IMR-90 (cell line): ENCODE measurements around the gene MAPRE3. TPM values are rescaled to one million over a fixed set of nuclear protein-coding genes. Genes with fewer than 3 reads are reported as not detected.

Source experiments
- ATAC-seq: fragments of 200-7000 bp; cut with Tn5 transposase; 2 replicates; pipeline ENCODE4 v1.9.1; 2020; ENCODE audit warnings: low read depth, mild to moderate bottlenecking, moderate library complexity
- BruUV-seq: library from RNA; stranded (reverse); fragments of 400-500 nt; replicated peaks from 2 replicates; lab custom pipeline; 2021; lab: Mats Ljungman, UMichigan
- CTCF ChIA-PET: fragments of 300-600 bp; formaldehyde crosslinking; extraction: SDS; loops from one replicate; lab custom pipeline; 2021; ENCODE audit warnings: antibody characterized with exemption; lab: Yijun Ruan, JAX
- POLR2A ChIA-PET: fragments of 300-600 bp; sonication (Branson Sonifier 250); formaldehyde crosslinking; loops from one replicate; lab custom pipeline; 2022; ENCODE audit warnings: antibody characterized with exemption; ENCODE audit not compliant: unreplicated experiment; lab: Charles Lee
- DNase-seq: peaks from one replicate; pipeline ENCODE4 v3.0.0; 2013
- H2AFZ ChIP-seq: replicated peaks from 2 replicates; pipeline ENCODE3; 2013; ENCODE audit warnings: low read length, mild to moderate bottlenecking; ENCODE audit not compliant: poor library complexity
- H2AK5ac ChIP-seq: 2 replicates; pipeline ENCODE4 v1.6.1; 2013; ENCODE audit warnings: low read depth, low read length, inconsistent platforms
- H2AK9ac ChIP-seq: replicated peaks from 2 replicates; pipeline ENCODE3; 2013; ENCODE audit warnings: mild to moderate bottlenecking, low read depth, low read length, moderate library complexity; ENCODE audit not compliant: poor library complexity
- H2BK120ac ChIP-seq: 2 replicates; pipeline ENCODE4 v1.6.1; 2013; ENCODE audit warnings: low read depth, low read length, inconsistent platforms
- H2BK15ac ChIP-seq: 3 replicates; pipeline ENCODE4 v1.6.1; 2013; ENCODE audit warnings: low read depth, low read length, inconsistent platforms
- H2BK20ac ChIP-seq: 2 replicates; pipeline ENCODE4 v1.6.1; 2013; ENCODE audit warnings: low read depth, mild to moderate bottlenecking, inconsistent platforms, low read length, moderate library complexity
- H2BK5ac ChIP-seq: 2 replicates; pipeline ENCODE4 v1.6.1; 2013; ENCODE audit warnings: mild to moderate bottlenecking, low read depth, low read length, inconsistent platforms; ENCODE audit not compliant: poor library complexity, severe bottlenecking
- H3K14ac ChIP-seq: replicated peaks from 2 replicates; pipeline ENCODE4 v1.6.1; 2013; ENCODE audit warnings: low read depth, low read length, inconsistent platforms
- H3K18ac ChIP-seq: 2 replicates; pipeline ENCODE4 v1.6.1; 2013; ENCODE audit warnings: low read depth, low read length, control low read depth
- H3K23ac ChIP-seq: 2 replicates; pipeline ENCODE4 v1.6.1; 2013; ENCODE audit warnings: low read depth, low read length, inconsistent platforms
- H3K27ac ChIP-seq: 2 replicates; pipeline ENCODE4 v1.5.1; 2013; ENCODE audit warnings: mild to moderate bottlenecking, control low read depth, low read length; ENCODE audit not compliant: insufficient read depth
- H3K27me3 ChIP-seq: 2 replicates; pipeline ENCODE4 v1.6.1; 2013; ENCODE audit warnings: low read length; ENCODE audit not compliant: control insufficient read depth, insufficient read depth
- H3K36me3 ChIP-seq: 2 replicates; pipeline ENCODE4 v1.6.1; 2013; ENCODE audit warnings: low read length, mixed read lengths; ENCODE audit not compliant: control insufficient read depth, insufficient read depth
- H3K4ac ChIP-seq: 2 replicates; pipeline ENCODE4 v1.6.1; 2013; ENCODE audit warnings: low read depth, low read length, inconsistent platforms
- H3K4me1 ChIP-seq: 2 replicates; pipeline ENCODE4 v1.6.1; 2013; ENCODE audit warnings: low read length, mixed read lengths; ENCODE audit not compliant: control insufficient read depth, insufficient read depth
- H3K4me2 ChIP-seq: 2 replicates; pipeline ENCODE4 v1.6.1; 2013; ENCODE audit warnings: low read depth, mild to moderate bottlenecking, control low read depth, low read length, moderate library complexity
- H3K4me3 ChIP-seq: 2 replicates; pipeline ENCODE4 v1.5.1; 2013; ENCODE audit warnings: low read depth, mild to moderate bottlenecking, control low read depth, low read length, moderate library complexity; ENCODE audit not compliant: insufficient read depth
- H3K56ac ChIP-seq: 2 replicates; pipeline ENCODE4 v1.6.1; 2013; ENCODE audit warnings: low read length, inconsistent platforms; ENCODE audit not compliant: insufficient read depth; ENCODE audit errors: extremely low read depth
- H3K79me1 ChIP-seq, 2 experiments: 2 replicates each; pipeline ENCODE4 v1.6.1; 2013; ENCODE audit warnings: low read length in 2 of 2, inconsistent platforms in 1 of 2, low read depth in 1 of 2
- H3K9ac ChIP-seq: 2 replicates; pipeline ENCODE4 v1.6.1; 2013; ENCODE audit warnings: low read depth, low read length, control low read depth
- H3K9me1 ChIP-seq: 2 replicates; pipeline ENCODE4 v1.6.1; 2013; ENCODE audit warnings: low read length, inconsistent platforms; ENCODE audit not compliant: insufficient read depth
- H3K9me3 ChIP-seq: 2 replicates; pipeline ENCODE4 v1.6.1; 2013; ENCODE audit warnings: low read length; ENCODE audit not compliant: control insufficient read depth, insufficient read depth
- H4K20me1 ChIP-seq: 2 replicates; pipeline ENCODE4 v1.6.1; 2013; ENCODE audit warnings: low read length, inconsistent platforms; ENCODE audit not compliant: insufficient read depth
- H4K5ac ChIP-seq: 2 replicates; pipeline ENCODE4 v1.6.1; 2013; ENCODE audit warnings: mild to moderate bottlenecking, low read depth, low read length, control low read depth
- H4K8ac ChIP-seq, 2 experiments: 2 replicates each; pipeline ENCODE4 v1.6.1; 2013; ENCODE audit warnings: low read depth in 2 of 2, low read length in 2 of 2, control low read depth in 1 of 2, inconsistent platforms in 1 of 2
- H4K91ac ChIP-seq: 2 replicates; pipeline ENCODE4 v1.6.1; 2013; ENCODE audit warnings: low read depth, low read length, inconsistent platforms; ENCODE audit not compliant: insufficient read depth
- CEBPB ChIP-seq: IDR thresholded peaks from 2 replicates; pipeline ENCODE4 v1.6.1; 2012; ENCODE audit warnings: low read depth, low read length, improper control_type of control experiment
- FOS ChIP-seq: fragments of 150-350 bp; IDR thresholded peaks from 2 replicates; pipeline ENCODE4 v1.6.1; 2016; ENCODE audit warnings: low read depth, low read length
- MAFK ChIP-seq: IDR thresholded peaks from 2 replicates; pipeline ENCODE4 v1.6.1; 2012; ENCODE audit warnings: low read depth, low read length, improper control_type of control experiment
- RFX5 ChIP-seq: IDR thresholded peaks from 2 replicates; pipeline ENCODE4 v1.8.0; 2012; ENCODE audit warnings: low read depth, mild to moderate bottlenecking, low read length, moderate library complexity
- SMC3 ChIP-seq: fragments of 150-350 bp; IDR thresholded peaks from 2 replicates; pipeline ENCODE4 v1.6.1; 2016; ENCODE audit warnings: low read depth, mild to moderate bottlenecking, antibody characterized with exemption, low read length, moderate library complexity
- WGBS, 2 experiments: methylation state at CpG; one replicate each; pipeline versions ENCODE4 v1.1.5 to v1.1.7; 2013; ENCODE audit warnings: missing lambda C conversion rate in 2 of 2; ENCODE audit not compliant: insufficient read length in 1 of 2; ENCODE audit errors: extremely low coverage in 2 of 2; 5-methylcytosine and 5-hydroxymethylcytosine counted together
- dilution Hi-C: fragments of 300-500 bp; cut with HindIII; formaldehyde crosslinking; loops from one replicate; pipeline ENCODE4 v1.14.3; 2018; ENCODE audit warnings: low sequenced_read_pairs; ENCODE audit not compliant: unreplicated experiment
- in situ Hi-C: fragments of 300-500 bp; cut with MboI; formaldehyde crosslinking; loops from 3 replicates; pipeline ENCODE4 v1.14.3; 2019; ENCODE audit warnings: low sequenced_read_pairs, inconsistent platforms, mixed read lengths
- intact Hi-C: fragments of 100-400 bp; cut with micrococcal nuclease; formaldehyde crosslinking; loops from 2 replicates; pipeline ENCODE4 v1.10.0; 2022
- polyA plus RNA-seq, 3 experiments: library from polyadenylated mRNA; depleted of rRNA; stranded (reverse); fragments of >200 nt; gene quantifications; 2 replicates each; pipeline ENCODE4 v1.2.3, GENCODE V29; 2012; ENCODE audit warnings: low replicate concordance in 1 of 3
- total RNA-seq: library from RNA; depleted of rRNA; stranded (reverse); fragments of >200 nt; gene quantifications from 2 replicates; pipeline ENCODE4 v1.2.3, GENCODE V29; 2012
- TF ChIP-seq, protein P1 (sequence below): conservative IDR thresholded peaks from 2 replicates; pipeline ENCODE4 v1.5.1; 2012; ENCODE audit warnings: mild to moderate bottlenecking, low read depth, low read length, improper control_type of control experiment

MAPRE3 gene
- total and polyA plus RNA-seq, 2 of the 4 experiments (the other 2 are of a cell fraction), result 1.8 to 20.3 TPM

DNA sequence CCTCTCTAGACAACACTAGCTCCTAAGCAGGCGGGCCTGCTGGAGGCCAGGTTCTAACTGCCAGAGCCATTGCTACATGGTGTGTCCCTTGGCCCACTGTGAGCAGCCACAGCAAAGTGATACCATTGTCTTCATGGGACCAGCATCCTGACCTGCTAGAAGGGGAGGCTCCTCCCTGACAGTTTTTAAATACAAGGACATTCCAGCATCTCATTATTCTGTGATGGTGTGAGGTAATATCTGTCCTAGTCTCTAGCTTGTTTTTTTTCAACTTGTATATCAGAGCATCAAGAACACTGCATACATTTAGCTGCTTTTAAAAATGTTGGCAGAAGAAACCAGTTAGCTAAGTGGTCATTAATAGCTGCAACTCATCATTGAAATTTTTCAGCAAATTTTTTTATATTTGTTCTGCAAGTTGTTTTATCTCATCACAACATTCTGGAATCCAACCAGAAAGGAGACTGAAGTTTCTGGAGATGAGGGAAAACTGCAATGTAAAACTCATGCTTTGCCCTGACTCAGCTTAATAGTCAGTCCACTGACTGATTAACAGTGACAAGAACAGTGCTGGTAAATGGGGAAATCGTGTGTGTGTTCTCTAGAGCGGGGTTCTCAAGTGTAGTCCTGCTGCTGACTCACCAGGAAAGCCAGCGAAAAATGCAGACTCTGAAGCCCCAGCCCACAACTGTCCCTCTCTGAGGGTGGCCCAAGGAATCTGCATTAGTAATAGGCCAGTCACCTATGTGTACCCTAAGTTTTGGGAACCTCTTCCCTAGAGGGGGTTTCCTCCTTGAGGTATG, 17.8 kb downstream of the MAPRE3 start:
- no peak overlapping the region for H4K5ac ChIP-seq
- peaks cover 14% of the 10 kb centered on the region; the same call in 1 of the 2 replicates for H4K20me1 ChIP-seq
- H2BK15ac ChIP-seq, result no peak overlapping the region
- no peak overlapping the region for H4K91ac ChIP-seq
- TF ChIP-seq RFX5 (no peak), MAFK (peak; percentile 93), SMC3 (no peak), CEBPB (peak; percentile 30; the same call in 1 of the 2 replicates), FOS (peak; percentile 62; the same call in 1 of the 2 replicates)
- TF ChIP-seq, protein P1, sequence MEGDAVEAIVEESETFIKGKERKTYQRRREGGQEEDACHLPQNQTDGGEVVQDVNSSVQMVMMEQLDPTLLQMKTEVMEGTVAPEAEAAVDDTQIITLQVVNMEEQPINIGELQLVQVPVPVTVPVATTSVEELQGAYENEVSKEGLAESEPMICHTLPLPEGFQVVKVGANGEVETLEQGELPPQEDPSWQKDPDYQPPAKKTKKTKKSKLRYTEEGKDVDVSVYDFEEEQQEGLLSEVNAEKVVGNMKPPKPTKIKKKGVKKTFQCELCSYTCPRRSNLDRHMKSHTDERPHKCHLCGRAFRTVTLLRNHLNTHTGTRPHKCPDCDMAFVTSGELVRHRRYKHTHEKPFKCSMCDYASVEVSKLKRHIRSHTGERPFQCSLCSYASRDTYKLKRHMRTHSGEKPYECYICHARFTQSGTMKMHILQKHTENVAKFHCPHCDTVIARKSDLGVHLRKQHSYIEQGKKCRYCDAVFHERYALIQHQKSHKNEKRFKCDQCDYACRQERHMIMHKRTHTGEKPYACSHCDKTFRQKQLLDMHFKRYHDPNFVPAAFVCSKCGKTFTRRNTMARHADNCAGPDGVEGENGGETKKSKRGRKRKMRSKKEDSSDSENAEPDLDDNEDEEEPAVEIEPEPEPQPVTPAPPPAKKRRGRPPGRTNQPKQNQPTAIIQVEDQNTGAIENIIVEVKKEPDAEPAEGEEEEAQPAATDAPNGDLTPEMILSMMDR, result no peak
- H2AFZ ChIP-seq, result no peak overlapping the region
- DNase-seq, result peak; percentile 86
- ChIA-PET CTCF (interaction anchor here (0.8 to 0.9 kb wide), 2 partner anchors 12 to 15 kb away, joined by 3 to 4 read pairs; no protein-coding TSS in a partner anchor), POLR2A (interaction anchor here (0.5 kb wide), 1 partner anchor 205 kb away, joined by 6 read pairs; no protein-coding TSS in a partner anchor)
- H4K8ac ChIP-seq, result no peak overlapping the region
- H3K23ac ChIP-seq, result no peak overlapping the region; the same call in 1 of the 2 replicates
- no TSS peak for BruUV-seq
- H3K4me3 ChIP-seq, result no peak overlapping the region
- no peak overlapping the region for H3K27ac ChIP-seq
- no peak overlapping the region for H3K4me2 ChIP-seq
- no peak overlapping the region for H2AK5ac ChIP-seq
- H2AK9ac ChIP-seq, result no peak overlapping the region
- no peak overlapping the region for H3K9ac ChIP-seq
- H2BK5ac ChIP-seq, result no peak overlapping the region
- no CpG with 5 or more reads among the region's 4 CpGs for WGBS, 2 experiments
- no peak overlapping the region for H3K56ac ChIP-seq
- peaks cover 4% of the 10 kb centered on the region; the same call in 1 of the 2 replicates for H3K4me1 ChIP-seq
- H3K14ac ChIP-seq, result no peak overlapping the region
- H2BK20ac ChIP-seq, result no peak overlapping the region
- dilution Hi-C loops (no loop called here), in situ Hi-C loops (no loop called here), intact Hi-C loops (no loop called here)
- H3K79me1 ChIP-seq, result no peaks in the 10 kb centered on the region
- peak; percentile 86 for ATAC-seq
- H3K4ac ChIP-seq, result no peak overlapping the region
- peaks cover 2% of the 10 kb centered on the region; the same call in 1 of the 2 replicates for H3K9me1 ChIP-seq
- H3K9me3 ChIP-seq, result no peaks in the 10 kb centered on the region
- H3K36me3 ChIP-seq, result no peaks in the 10 kb centered on the region
- no peaks in the 10 kb centered on the region for H3K27me3 ChIP-seq
- no peak overlapping the region for H2BK120ac ChIP-seq
- H3K18ac ChIP-seq, result no peak overlapping the region
